ENCODE measurements around the gene CTNNA1.
"Not testable (repeated sequence)": the region's sequence is repeated elsewhere in the genome, so short reads cannot be mapped to it uniquely, and the experiment has no call there.

CTNNA1 gene

DNA sequence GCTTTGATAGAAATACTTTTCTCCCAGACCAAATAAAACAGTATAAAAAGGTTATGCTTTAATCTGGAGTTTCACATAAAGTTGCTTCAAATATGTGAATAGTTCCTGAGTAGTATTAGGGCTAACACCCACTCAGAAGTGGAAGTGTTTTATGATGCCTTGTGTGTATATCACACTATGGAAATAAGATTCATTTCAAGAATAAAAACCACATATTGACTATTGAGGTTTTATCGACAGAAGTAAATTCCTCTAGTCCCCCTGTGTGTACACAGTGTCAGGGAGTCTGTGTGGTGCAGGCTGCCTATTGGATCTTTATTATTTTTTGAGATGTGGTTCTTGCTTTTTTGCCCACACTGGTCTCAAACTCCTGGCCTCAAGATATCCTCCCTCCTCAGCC, 142.7 kb downstream of the CTNNA1 start:
- DNase-seq, result no peak

GRCh38 chr5:138898299-138898698, 145.1 kb downstream of the CTNNA1 start:
- DNase-seq, result no peak

DNA sequence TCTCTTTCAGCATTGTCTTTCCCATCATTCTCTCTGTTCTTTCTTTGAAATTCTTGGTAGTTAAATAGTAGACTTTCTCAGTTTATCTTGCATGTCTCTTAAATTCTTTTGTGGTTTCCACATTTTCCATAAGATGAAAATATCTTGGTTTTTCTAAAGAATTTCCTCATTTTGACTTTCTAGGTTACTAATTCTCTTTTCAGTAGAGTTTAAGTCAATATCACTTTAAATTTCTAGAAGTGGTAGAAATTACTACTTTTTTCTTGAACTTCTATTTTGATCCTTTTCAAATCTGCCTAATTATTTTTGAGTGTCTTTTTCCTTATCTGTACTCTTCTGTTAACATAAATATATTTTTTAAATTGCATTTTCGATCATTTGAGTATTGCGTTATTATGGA, 145.5 kb downstream of the CTNNA1 start:
- DNase-seq, result no peak

- DNase-seq, result no peak
These were observed 147.2 kb downstream of the CTNNA1 start for GRCh38 chr5:138900281-138900965.

DNA sequence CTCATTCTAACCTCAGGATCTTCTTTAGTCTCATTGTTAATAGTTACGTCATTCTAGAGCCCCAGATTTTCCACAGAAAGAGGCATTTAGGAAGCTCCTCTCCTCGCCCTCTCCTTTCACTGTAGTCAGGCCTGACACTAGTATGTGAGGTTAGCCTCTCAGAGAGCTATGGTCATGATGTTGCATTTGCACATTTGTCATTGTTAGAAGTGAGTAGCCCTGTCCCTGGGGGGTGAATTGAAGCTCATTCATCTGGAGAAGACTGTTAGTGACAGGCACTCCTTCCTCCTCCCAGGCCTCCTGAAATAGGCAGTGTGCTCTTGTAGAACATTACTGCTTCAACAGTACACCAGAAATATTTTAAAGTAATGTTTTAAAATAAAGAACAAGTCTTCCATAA, 148.5 kb downstream of the CTNNA1 start:
- no peak for DNase-seq

GRCh38 chr5:138903130-138903775, 150.0 kb downstream of the CTNNA1 start:
- no peak for DNase-seq

GRCh38 chr5:138905541-138905940, 152.3 kb downstream of the CTNNA1 start:
- no peak for DNase-seq

DNA sequence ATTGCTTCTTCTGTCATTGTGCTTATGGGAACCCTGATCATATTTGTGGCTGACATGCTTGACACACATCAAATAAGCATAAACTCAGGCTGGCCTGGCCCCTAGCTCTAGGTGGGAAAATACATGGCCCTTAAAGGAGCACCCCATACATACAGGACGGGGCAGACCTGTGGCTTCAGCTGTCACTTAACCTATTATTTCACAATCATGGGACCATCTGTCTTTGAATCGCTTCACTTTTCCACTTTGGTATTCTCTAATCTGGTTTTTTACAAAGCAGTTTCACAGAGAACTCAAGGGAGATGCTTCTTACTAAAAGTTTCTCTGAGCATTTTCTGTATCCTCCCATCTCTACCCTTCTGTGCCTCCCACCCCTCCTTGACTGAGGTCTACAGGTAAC, 156.5 kb downstream of the CTNNA1 start:
- no peak for DNase-seq

DNA sequence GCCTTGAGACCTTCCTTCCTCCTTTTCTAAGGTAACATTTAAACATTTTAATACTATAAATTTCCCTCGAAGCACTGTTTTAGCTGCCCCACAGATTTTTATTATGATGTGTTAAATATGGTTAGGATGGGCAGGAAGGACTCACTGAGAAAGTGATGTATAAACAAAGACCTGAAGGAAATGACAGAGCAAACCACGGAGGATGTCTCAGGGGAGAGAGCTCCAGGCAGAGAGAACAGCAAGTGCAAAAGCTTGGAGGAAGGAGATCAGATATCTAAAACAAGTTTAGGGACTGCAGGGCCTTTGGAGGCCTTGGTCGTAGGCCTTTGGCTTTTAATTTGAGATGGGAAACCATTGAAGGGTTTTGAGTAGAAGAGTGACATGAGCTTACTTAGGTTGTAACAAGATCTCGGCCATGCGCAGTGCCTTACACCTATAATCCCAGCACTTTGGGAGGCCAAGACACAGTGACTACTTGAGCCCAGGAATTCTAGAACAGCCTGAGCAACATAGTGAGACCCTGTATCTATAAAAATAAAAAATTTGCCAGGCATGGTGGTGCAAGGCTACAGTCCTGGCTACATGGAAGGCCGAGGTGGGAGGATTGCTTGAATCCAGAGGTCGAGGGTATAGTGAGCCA, 157.4 kb downstream of the CTNNA1 start:
- no peak for DNase-seq

GRCh38 chr5:138911441-138911840, 158.2 kb downstream of the CTNNA1 start:
- DNase-seq, result no peak

GRCh38 chr5:138912093-138912492, 158.9 kb downstream of the CTNNA1 start:
- no peak for DNase-seq

DNA sequence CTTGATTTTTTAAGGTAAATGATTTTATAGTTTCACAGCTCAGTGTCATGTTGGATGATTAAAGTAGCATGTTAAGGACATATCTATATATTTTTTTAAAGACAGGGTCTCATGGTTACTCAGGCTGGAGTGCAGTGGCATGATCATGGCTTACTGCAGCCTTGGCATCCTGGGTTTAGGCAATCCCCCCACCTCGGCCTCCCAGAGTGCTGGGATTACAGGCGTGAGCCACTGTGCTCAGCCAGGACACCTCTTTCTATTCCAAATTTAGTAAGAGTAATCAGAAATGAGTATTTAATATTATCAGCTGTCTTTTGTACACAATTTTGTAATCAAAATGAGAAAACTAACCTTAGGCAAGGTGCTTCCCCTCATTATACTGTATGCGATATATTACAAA, 160.5 kb downstream of the CTNNA1 start:
- no peak for DNase-seq

- no peak for DNase-seq
These were observed 161.1 kb downstream of the CTNNA1 start for GRCh38 chr5:138914338-138914737.

- no peak for DNase-seq
These were observed 165.5 kb downstream of the CTNNA1 start for GRCh38 chr5:138918686-138919085.

DNA sequence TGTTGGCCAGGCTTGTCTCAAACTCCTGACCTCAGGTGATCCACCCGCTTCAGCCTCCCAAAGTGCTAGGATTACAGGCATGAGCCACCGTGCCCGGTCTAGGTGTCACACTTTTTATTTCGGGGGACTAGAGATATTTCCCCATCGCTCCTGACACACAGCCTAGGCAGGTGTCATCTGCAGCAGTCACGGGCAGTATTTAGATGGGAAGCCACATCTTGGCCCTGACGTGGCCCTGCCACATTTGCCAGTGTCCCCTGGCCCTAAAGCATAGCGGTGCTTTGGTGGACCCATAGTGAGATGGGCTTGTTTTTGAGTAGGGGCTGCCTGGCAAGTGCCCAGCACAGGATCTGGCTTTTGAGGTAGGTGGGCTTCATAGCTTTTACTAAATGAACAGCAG, 167.0 kb downstream of the CTNNA1 start:
- no peak for DNase-seq

DNA sequence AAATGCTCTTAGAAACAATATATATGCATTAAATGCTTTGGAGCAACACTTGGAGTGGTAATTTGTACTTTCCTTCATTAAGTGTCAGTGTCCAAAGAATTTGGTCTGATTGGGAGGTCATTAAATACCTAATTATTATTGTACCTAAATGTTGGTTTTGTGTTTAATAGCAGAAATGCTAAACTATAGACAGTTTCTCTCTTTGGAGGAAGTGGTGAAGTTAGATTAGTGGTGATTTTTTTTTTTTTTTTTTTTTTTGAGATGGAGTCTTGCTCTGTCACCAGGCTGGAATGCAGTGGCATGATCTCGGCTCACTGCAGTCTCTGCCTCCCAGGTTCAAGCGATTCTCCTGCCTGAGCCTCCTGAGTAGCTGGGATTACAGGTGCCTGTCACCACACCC, 168.1 kb downstream of the CTNNA1 start:
- DNase-seq, result not testable (repeated sequence)

- no peak for DNase-seq
These were observed 169.3 kb downstream of the CTNNA1 start for GRCh38 chr5:138922494-138922893.

- no peak for DNase-seq
These were observed 171.9 kb downstream of the CTNNA1 start for GRCh38 chr5:138925090-138925635.

GRCh38 chr5:138926257-138926656, 173.0 kb downstream of the CTNNA1 start:
- DNase-seq, result no peak

DNA sequence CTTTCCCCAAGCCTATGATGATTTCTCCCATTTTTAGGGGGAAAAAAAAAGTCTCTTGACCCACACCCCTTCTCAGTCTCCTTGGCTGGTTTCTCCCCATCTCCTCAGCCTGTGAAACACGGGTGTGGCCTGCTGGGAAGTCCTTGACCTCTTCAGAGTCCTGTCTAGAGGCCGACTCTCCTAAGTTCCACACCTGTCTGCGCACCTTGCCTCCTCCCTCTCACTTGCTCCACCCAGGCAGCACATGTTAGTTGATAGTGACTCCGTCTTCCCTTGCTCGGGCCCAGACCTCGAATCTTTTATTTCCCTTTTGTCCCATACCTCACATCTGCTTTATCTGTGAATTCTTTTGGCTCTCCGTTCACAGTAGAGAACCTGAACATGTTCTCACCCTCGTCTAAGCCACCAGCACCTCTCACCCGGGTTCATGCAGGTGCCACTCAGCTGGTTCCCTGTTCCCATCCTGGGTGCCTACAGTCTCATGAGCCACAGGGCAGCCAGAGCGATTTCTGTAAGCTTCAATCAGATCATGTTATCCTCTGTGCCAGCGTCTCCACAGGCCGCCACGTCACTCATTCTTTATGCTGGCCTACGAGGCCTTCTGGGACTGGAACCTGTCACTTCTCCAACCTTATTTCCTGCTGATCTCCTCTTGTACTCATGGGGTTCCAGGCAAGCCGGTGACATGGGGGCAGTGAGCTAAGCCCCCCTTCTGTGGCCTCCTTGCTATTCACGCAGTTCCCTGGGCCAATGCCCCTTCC, 173.6 kb downstream of the CTNNA1 start:
- DNase-seq, result no peak

GRCh38 chr5:138927544-138927943, 174.3 kb downstream of the CTNNA1 start:
- DNase-seq, result no peak

GRCh38 chr5:138927979-138928378, 174.8 kb downstream of the CTNNA1 start:
- DNase-seq, result no peak

DNA sequence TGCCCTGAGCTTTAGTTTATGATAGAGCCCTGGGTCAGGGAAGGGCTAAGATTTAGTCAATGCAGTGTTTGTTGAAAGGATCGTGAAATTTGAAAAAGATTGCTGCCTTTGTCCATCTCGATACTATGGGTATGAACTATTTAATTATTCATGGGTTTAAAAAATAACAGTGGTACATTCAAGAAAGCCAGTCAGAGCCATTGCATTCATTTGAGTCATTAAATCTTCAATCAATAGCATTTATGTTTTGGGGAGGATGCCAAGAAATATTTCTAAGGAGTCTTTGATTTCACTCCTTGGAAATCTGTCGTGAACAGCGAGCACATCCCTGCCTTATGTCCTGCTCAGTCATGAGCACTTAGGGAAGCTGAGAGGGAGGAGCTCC, 176.3 kb downstream of the CTNNA1 start:
- no peak for DNase-seq
